Psoas muscle (tissue), 8 donors: ENCODE results near the gene TBL1XR1. TPM values are rescaled to one million over a fixed set of nuclear protein-coding genes. Genes with fewer than 3 reads are reported as not detected.

ENCODE experiments used
- ATAC-seq, 4 donors: fragments of 200-7000 bp; cut with Tn5 transposase; one replicate each; pipeline ENCODE4 v1.9.1; 2020; ENCODE audit warnings: moderate library complexity in 3 of 4, mild to moderate bottlenecking in 2 of 4
- DNase-seq, 2 donors: peaks; one replicate each; pipeline ENCODE4 v3.0.0-alpha.2; 2020
- H3K27ac ChIP-seq: fragments of 200-600 bp; one replicate; pipeline ENCODE4 v1.8.0; 2022
- H3K27me3 ChIP-seq, 3 donors: fragments of 200-600 bp in 1 of 3; one replicate each; pipeline versions ENCODE4 v1.6.1 to v1.8.0; 2013 to 2022; ENCODE audit warnings: low read length in 2 of 3, mild to moderate bottlenecking in 2 of 3, moderate library complexity in 1 of 3; ENCODE audit not compliant: insufficient read depth in 3 of 3
- H3K36me3 ChIP-seq, 2 donors: fragments of 200-600 bp in 1 of 2; one replicate each; pipeline versions ENCODE4 v1.6.1 to v1.8.0; 2013 to 2022; ENCODE audit warnings: low read depth in 1 of 2, mild to moderate bottlenecking in 1 of 2, moderate library complexity in 1 of 2; ENCODE audit not compliant: insufficient read depth in 1 of 2
- H3K4me1 ChIP-seq: fragments of 200-600 bp; one replicate; pipeline ENCODE4 v1.8.0; 2022
- H3K4me3 ChIP-seq: fragments of 200-600 bp; one replicate; pipeline ENCODE4 v1.8.0; 2022; ENCODE audit warnings: mild to moderate bottlenecking
- H3K9me3 ChIP-seq: fragments of 200-600 bp; one replicate; pipeline ENCODE4 v1.8.0; 2022
- WGBS, 3 donors: extraction: QIAGEN DNeasy Blood & Tissue Kit; methylation state at CpG; one replicate each; pipeline versions ENCODE4 v1.1.6 to v1.1.7; 2013; 5-methylcytosine and 5-hydroxymethylcytosine counted together
- intact Hi-C, 2 donors: fragments of 100-400 bp; cut with DNase I; formaldehyde crosslinking; loops; one replicate each; pipeline versions ENCODE4 v1.11.0 to v1.14.2; 2022
- polyA plus RNA-seq, 3 donors: library from polyadenylated mRNA; stranded (reverse); fragments of 200-250 nt; gene quantifications; one replicate each; pipeline ENCODE4 v1.2.3, GENCODE V29; 2013
- total RNA-seq, 4 donors: library from RNA; stranded (reverse); fragmentation: NEBNext Ultra II Directional in 2 of 4; extraction: Animal tissue kit (Norgen Biotek cat#: 25700) in 2 of 4; gene quantifications; one replicate each; pipeline versions ENCODE4 v1.2.1 to v1.2.4, GENCODE V29; 2021 to 2023
- TF ChIP-seq, protein P1 (sequence below): fragments of 200-600 bp; IDR thresholded peaks from one replicate; pipeline ENCODE4 v1.8.0; 2022; ENCODE audit warnings: antibody characterized with exemption
- donor health status: healthy with polysubstance abuse.
- donor health status: DM: no; HTN: no; CAD: no; lungs with moderate emphysema.
- donor health status: Bipolar disorder and iron deficiency.
- donor health status: healthy.
- donor health status: DM: yes; HTN: yes; CAD: no.
- donor health status: DM: no; HTN: no; CAD: no.
- donor health status: DM: no; HTN: no; CAD: no.
- donor health status: DM: yes; HTN: yes; CAD: no.

TBL1XR1 gene
- total and polyA plus RNA-seq, 7 donors, result 7.3 to 97.4 (median 58.6) TPM

DNA sequence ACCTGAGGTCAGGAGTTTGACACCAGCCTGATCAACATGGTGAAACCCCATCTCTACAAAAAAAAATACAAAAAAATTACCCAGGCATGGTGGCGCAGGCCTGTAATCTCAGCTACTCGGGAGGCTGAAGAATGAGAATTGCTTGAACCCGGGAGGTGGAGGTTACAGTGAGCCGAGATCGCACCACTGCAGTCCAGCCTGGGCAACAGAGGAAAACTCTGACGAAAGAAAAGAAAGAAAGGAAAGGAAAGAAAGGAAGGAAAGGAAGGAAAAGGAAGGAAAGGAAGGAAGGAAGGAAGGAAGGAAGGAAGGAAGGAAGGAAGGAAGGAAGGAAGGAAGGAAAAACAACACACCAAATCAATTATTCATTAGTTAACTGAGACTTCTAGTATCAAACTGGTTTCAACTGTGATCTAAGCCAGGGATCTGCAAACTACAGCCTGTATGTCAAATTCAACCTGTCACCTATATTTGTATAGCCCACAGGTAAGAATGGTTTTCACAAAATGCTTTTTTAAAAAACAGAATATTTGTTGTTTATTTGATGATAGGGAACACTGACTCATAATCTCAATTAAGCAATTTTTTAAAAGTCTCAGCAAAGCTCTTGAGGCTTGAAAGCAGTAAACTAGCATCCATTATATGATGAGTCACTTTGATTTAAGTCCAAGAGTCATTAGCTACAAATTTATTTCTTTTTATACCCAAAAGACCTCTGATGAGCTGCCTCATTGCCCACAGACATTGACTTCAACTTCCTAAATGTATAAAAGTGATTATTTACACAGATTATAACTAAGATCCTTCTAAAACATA lies 127.6 kb downstream of the TBL1XR1 start:
- Histone ChIP-seq H3K27ac (no peak overlapping the region), H3K9me3 (no peaks in the 10 kb centered on the region), H3K4me3 (no peak overlapping the region), H3K4me1 (peaks cover 64% of the 10 kb centered on the region), H3K27me3 (no peaks in the 10 kb centered on the region), H3K36me3 (no peaks in the 10 kb centered on the region)
- WGBS, 3 donors, result 93 to 96% (median 95%) methylated on average over 6 of the region's 6 CpGs
- TF ChIP-seq, protein P1, sequence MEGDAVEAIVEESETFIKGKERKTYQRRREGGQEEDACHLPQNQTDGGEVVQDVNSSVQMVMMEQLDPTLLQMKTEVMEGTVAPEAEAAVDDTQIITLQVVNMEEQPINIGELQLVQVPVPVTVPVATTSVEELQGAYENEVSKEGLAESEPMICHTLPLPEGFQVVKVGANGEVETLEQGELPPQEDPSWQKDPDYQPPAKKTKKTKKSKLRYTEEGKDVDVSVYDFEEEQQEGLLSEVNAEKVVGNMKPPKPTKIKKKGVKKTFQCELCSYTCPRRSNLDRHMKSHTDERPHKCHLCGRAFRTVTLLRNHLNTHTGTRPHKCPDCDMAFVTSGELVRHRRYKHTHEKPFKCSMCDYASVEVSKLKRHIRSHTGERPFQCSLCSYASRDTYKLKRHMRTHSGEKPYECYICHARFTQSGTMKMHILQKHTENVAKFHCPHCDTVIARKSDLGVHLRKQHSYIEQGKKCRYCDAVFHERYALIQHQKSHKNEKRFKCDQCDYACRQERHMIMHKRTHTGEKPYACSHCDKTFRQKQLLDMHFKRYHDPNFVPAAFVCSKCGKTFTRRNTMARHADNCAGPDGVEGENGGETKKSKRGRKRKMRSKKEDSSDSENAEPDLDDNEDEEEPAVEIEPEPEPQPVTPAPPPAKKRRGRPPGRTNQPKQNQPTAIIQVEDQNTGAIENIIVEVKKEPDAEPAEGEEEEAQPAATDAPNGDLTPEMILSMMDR, result no peak
- no peak for ATAC-seq
- no peak for DNase-seq
- intact Hi-C loops, result loop anchor here in 1 of 2 donors (5.0 kb wide), 1 partner anchor 123 kb away; no protein-coding TSS in a partner anchor

DNA sequence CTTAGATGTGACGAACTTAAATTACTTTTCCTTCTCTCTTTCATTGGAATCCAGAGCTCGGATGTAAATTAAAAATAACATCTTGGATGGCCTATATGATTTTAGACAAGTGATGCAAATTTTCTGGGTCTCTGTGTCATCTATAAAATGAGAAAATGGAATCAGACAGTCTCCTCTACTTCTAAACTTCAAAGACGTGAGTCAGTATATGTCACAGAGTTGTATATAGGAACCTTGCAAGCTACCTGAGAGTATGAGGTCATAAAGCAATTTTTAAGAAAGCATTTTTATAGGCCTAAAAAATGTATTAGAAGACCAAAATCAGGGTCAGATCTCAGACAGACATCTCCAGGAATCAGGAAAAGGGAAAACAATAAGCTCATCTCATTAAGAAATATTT lies 128.3 kb downstream of the TBL1XR1 start:
- TF ChIP-seq, protein P1, result no peak
- H3K9me3 ChIP-seq, result no peaks in the 10 kb centered on the region
- H3K27ac ChIP-seq, result no peak overlapping the region
- no peaks in the 10 kb centered on the region for H3K27me3 ChIP-seq
- H3K4me3 ChIP-seq, result no peak overlapping the region
- DNase-seq (no peak), ATAC-seq (no peak)
- H3K4me1 ChIP-seq, result peaks cover 64% of the 10 kb centered on the region
- 52 to 76% (median 59%) methylated on average over 3 of the region's 3 CpGs for WGBS, 3 donors
- intact Hi-C loops, result no loop called here
- H3K36me3 ChIP-seq, result no peaks in the 10 kb centered on the region

DNA sequence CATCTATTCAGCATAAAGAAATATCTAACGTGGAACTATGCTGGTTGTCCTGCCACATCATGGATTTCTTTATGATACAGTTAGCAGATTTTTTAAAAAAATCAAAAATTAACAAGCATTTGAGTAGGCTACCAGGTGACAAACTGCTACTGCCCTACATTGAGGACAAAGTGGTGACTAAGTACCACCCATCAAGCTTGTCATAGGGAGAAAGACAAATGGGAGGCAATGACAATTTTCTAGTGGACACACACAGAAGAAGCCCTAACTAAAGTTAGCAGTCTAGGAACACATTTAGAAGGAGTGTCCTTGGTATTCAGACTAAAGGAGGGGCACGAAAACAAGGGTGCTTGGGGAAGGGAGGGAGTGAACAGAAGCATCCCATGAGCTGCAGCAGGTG lies 131.2 kb downstream of the TBL1XR1 start:
- H3K4me1 ChIP-seq, result peaks cover 68% of the 10 kb centered on the region
- TF ChIP-seq, protein P1, result no peak
- peak in 2 of 4 donors; percentile 35 to 50 for ATAC-seq
- no peaks in the 10 kb centered on the region for H3K9me3 ChIP-seq
- WGBS, 3 donors, result 84 to 92% (median 87%) methylated on average over 2 of the region's 2 CpGs
- H3K4me3 ChIP-seq, result no peak overlapping the region
- intact Hi-C loops, result no loop called here
- H3K27ac ChIP-seq, result no peak overlapping the region
- DNase-seq, result no peak
- H3K36me3 ChIP-seq, result no peaks in the 10 kb centered on the region
- no peaks in the 10 kb centered on the region for H3K27me3 ChIP-seq

DNA sequence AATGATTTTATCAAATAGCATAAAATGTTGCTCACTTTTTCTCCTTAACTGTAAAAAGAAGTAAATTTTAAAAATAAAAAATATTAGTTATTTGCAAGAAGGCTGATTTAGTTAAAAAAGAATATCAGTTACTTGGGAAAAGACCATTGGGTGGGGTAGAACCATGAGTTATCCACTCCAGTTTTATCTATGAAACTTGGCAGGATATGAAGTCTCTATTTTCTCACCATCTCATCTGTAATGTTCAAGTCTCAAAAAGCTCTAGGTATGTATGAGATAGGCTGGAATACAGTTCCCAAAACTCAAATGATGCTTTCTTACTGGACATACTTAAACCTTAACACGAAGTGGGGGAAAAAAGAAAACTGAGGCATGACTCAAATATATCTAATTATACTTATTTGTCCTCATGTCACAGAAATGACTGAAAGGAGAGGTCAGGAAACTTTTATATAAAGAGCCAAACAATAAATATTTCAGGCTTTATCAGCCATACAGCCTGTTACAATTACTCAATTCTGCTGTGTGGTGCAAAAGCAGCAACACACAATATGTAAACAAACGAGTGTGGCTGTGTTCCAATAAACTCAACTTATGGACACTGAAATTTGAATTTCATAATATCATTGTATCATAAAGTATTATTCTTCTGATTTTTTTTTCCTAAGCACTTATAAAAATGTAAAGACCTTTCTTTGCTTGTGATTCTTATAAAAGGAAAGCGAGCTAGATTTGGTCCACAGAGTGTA lies 131.8 kb downstream of the TBL1XR1 start:
- intact Hi-C loops, result no loop called here
- TF ChIP-seq, protein P1, result no peak
- no peak for DNase-seq
- H3K4me3 ChIP-seq, result no peak overlapping the region
- no peaks in the 10 kb centered on the region for H3K36me3 ChIP-seq
- H3K27me3 ChIP-seq, result no peaks in the 10 kb centered on the region
- H3K9me3 ChIP-seq, result no peaks in the 10 kb centered on the region
- ATAC-seq, result no peak
- 81 to 87% (median 85%) methylated on average over 3 of the region's 3 CpGs for WGBS, 3 donors
- H3K27ac ChIP-seq, result no peak overlapping the region
- H3K4me1 ChIP-seq, result peaks cover 68% of the 10 kb centered on the region
